Measurements from ENCODE around the gene CPOX.

Gene CPOX

GRCh38 chr3:98600412-98601095, 7.1 kb upstream of the CPOX start:
- no peak overlapping the region for H2BK5ac ChIP-seq (ENCODE audit: low read length)
- no peak overlapping the region for H3K4me3 ChIP-seq (ENCODE audit: low read length in 2 of 2)
- no peak overlapping the region for H2BK15ac ChIP-seq (ENCODE audit: low read length)
- DNase-seq (ENCODE audit: low spot score), result no peak
- no peak overlapping the region for H2AK5ac ChIP-seq (ENCODE audit: low read depth, low read length)
- WGBS, 2 donors (ENCODE audit: extremely low coverage in 2 of 2, insufficient read length in 2 of 2, insufficient replicate concordance in 1 of 2), result no CpG with 5 or more reads among the region's 4 CpGs
- no peak overlapping the region for H3K14ac ChIP-seq (ENCODE audit: low read length)
- H3K36me3 ChIP-seq (replicated peaks in 1 of 2; ENCODE audit: control insufficient read depth in 2 of 2, insufficient read depth in 2 of 2, low read length in 2 of 2), result no peaks in the 10 kb centered on the region
- no peak overlapping the region for H3K23ac ChIP-seq (ENCODE audit: low read depth, low read length, poor library complexity)
- no peak overlapping the region for H3K4ac ChIP-seq (ENCODE audit: low read length)
- no peak overlapping the region for H2BK12ac ChIP-seq (ENCODE audit: low read length)
- no peak overlapping the region for H3K27ac ChIP-seq (replicated peaks; ENCODE audit: low read length)
- H3K79me1 ChIP-seq (ENCODE audit: low read depth, low read length), result no peaks in the 10 kb centered on the region
- peaks cover 0 to 6% (median 0%) of the 10 kb centered on the region in 3 experiments for H3K27me3 ChIP-seq (ENCODE audit: control insufficient read depth in 3 of 3, insufficient read depth in 3 of 3, low read depth in 1 of 3, low read length in 3 of 3)
- no peak overlapping the region for H3K4me2 ChIP-seq (ENCODE audit: insufficient read depth, low read length, poor library complexity, severe bottlenecking)
- no peak overlapping the region for H2AFZ ChIP-seq (ENCODE audit: low read length)
- H4K8ac ChIP-seq (ENCODE audit: low read depth, low read length), result no peak overlapping the region
- H3K4me1 ChIP-seq (ENCODE audit: control insufficient read depth in 2 of 2, insufficient read depth in 1 of 2, low read depth in 1 of 2, low read length in 2 of 2), result no peaks in the 10 kb centered on the region
- H3K9ac ChIP-seq (ENCODE audit: low read depth, low read length, poor library complexity), result no peak overlapping the region
- no peak overlapping the region for H3K18ac ChIP-seq (ENCODE audit: low read length)
- H3K9me3 ChIP-seq (replicated peaks in 1 of 2; ENCODE audit: control insufficient read depth in 2 of 2, insufficient read depth in 1 of 2, low read depth in 1 of 2, low read length in 2 of 2), result no peaks in the 10 kb centered on the region
- H2BK120ac ChIP-seq (ENCODE audit: low read depth, low read length), result no peak overlapping the region
- no peak overlapping the region for H4K91ac ChIP-seq (ENCODE audit: low read depth, low read length, poor library complexity)

GRCh38 chr3:98599647-98600411, 6.4 kb upstream of the CPOX start:
- no peak overlapping the region for H3K27ac ChIP-seq (replicated peaks; ENCODE audit: low read length)
- H3K4ac ChIP-seq (ENCODE audit: low read length), result no peak overlapping the region
- H2BK5ac ChIP-seq (ENCODE audit: low read length), result no peak overlapping the region
- H3K23ac ChIP-seq (ENCODE audit: low read depth, low read length, poor library complexity), result no peak overlapping the region
- H3K4me2 ChIP-seq (ENCODE audit: insufficient read depth, low read length, poor library complexity, severe bottlenecking), result no peak overlapping the region
- H3K36me3 ChIP-seq (replicated peaks in 1 of 2; ENCODE audit: control insufficient read depth in 2 of 2, insufficient read depth in 2 of 2, low read length in 2 of 2), result no peaks in the 10 kb centered on the region
- H3K14ac ChIP-seq (ENCODE audit: low read length), result no peak overlapping the region
- H2AK5ac ChIP-seq (ENCODE audit: low read depth, low read length), result no peak overlapping the region
- no peak overlapping the region for H2AFZ ChIP-seq (ENCODE audit: low read length)
- H3K9me3 ChIP-seq (replicated peaks in 1 of 2; ENCODE audit: control insufficient read depth in 2 of 2, insufficient read depth in 1 of 2, low read depth in 1 of 2, low read length in 2 of 2), result no peaks in the 10 kb centered on the region
- H2BK120ac ChIP-seq (ENCODE audit: low read depth, low read length), result no peak overlapping the region
- DNase-seq (ENCODE audit: low spot score), result no peak
- no CpG with 5 or more reads among the region's 5 CpGs for WGBS, 2 donors (ENCODE audit: extremely low coverage in 2 of 2, insufficient read length in 2 of 2, insufficient replicate concordance in 1 of 2)
- peaks cover 0 to 6% (median 0%) of the 10 kb centered on the region in 3 experiments for H3K27me3 ChIP-seq (ENCODE audit: control insufficient read depth in 3 of 3, insufficient read depth in 3 of 3, low read depth in 1 of 3, low read length in 3 of 3)
- H4K8ac ChIP-seq (ENCODE audit: low read depth, low read length), result no peak overlapping the region
- H3K9ac ChIP-seq (ENCODE audit: low read depth, low read length, poor library complexity), result no peak overlapping the region
- no peak overlapping the region for H3K4me3 ChIP-seq (ENCODE audit: low read length in 2 of 2)
- no peaks in the 10 kb centered on the region for H3K79me1 ChIP-seq (ENCODE audit: low read depth, low read length)
- H3K4me1 ChIP-seq (ENCODE audit: control insufficient read depth in 2 of 2, insufficient read depth in 1 of 2, low read depth in 1 of 2, low read length in 2 of 2), result no peaks in the 10 kb centered on the region
- no peak overlapping the region for H4K91ac ChIP-seq (ENCODE audit: low read depth, low read length, poor library complexity)
- no peak overlapping the region for H3K18ac ChIP-seq (ENCODE audit: low read length)
- H2BK15ac ChIP-seq (ENCODE audit: low read length), result no peak overlapping the region
- H2BK12ac ChIP-seq (ENCODE audit: low read length), result no peak overlapping the region

GRCh38 chr3:98598492-98598891, 5.1 kb upstream of the CPOX start:
- no peak overlapping the region for H3K4me3 ChIP-seq (ENCODE audit: low read length in 2 of 2)
- no peak for DNase-seq (ENCODE audit: low spot score)
- H4K8ac ChIP-seq (ENCODE audit: low read depth, low read length), result no peak overlapping the region
- H2BK5ac ChIP-seq (ENCODE audit: low read length), result no peak overlapping the region
- no peak overlapping the region for H2BK12ac ChIP-seq (ENCODE audit: low read length)
- H3K9ac ChIP-seq (ENCODE audit: low read depth, low read length, poor library complexity), result no peak overlapping the region
- peaks cover 0 to 6% (median 0%) of the 10 kb centered on the region in 3 experiments for H3K27me3 ChIP-seq (ENCODE audit: control insufficient read depth in 3 of 3, insufficient read depth in 3 of 3, low read depth in 1 of 3, low read length in 3 of 3)
- H3K79me1 ChIP-seq (ENCODE audit: low read depth, low read length), result no peaks in the 10 kb centered on the region
- no peak overlapping the region for H3K18ac ChIP-seq (ENCODE audit: low read length)
- H2BK120ac ChIP-seq (ENCODE audit: low read depth, low read length), result no peak overlapping the region
- H3K9me3 ChIP-seq (replicated peaks in 1 of 2; ENCODE audit: control insufficient read depth in 2 of 2, insufficient read depth in 1 of 2, low read depth in 1 of 2, low read length in 2 of 2), result no peaks in the 10 kb centered on the region
- H4K91ac ChIP-seq (ENCODE audit: low read depth, low read length, poor library complexity), result no peak overlapping the region
- no peaks in the 10 kb centered on the region for H3K4me1 ChIP-seq (ENCODE audit: control insufficient read depth in 2 of 2, insufficient read depth in 1 of 2, low read depth in 1 of 2, low read length in 2 of 2)
- no peak overlapping the region for H3K4me2 ChIP-seq (ENCODE audit: insufficient read depth, low read length, poor library complexity, severe bottlenecking)
- H3K14ac ChIP-seq (ENCODE audit: low read length), result no peak overlapping the region
- no peak overlapping the region for H3K23ac ChIP-seq (ENCODE audit: low read depth, low read length, poor library complexity)
- WGBS, 2 donors (ENCODE audit: extremely low coverage in 2 of 2, insufficient read length in 2 of 2, insufficient replicate concordance in 1 of 2), result no CpG with 5 or more reads among the region's 2 CpGs
- H2BK15ac ChIP-seq (ENCODE audit: low read length), result no peak overlapping the region
- no peak overlapping the region for H2AK5ac ChIP-seq (ENCODE audit: low read depth, low read length)
- no peak overlapping the region for H3K27ac ChIP-seq (replicated peaks; ENCODE audit: low read length)
- no peak overlapping the region for H2AFZ ChIP-seq (ENCODE audit: low read length)
- H3K36me3 ChIP-seq (replicated peaks in 1 of 2; ENCODE audit: control insufficient read depth in 2 of 2, insufficient read depth in 2 of 2, low read length in 2 of 2), result no peaks in the 10 kb centered on the region
- H3K4ac ChIP-seq (ENCODE audit: low read length), result no peak overlapping the region

Data from neuronal stem cell (in vitro differentiated cells).